H1 (cell line): ENCODE measurements around the gene NPC2. TPM values are rescaled to one million over a fixed set of nuclear protein-coding genes. Genes with fewer than 3 reads are reported as not detected.
A peak's percentile ranks its signal among the peaks of the same experiment; 100 is the strongest.

Experiments
- ASH2L ChIP-seq: fragments of 200-600, 300-600 bp; sonication (generic); IDR thresholded peaks from one replicate; pipeline ENCODE4 v1.7.1; 2017; ENCODE audit warnings: low read length
- CTCF ChIP-seq, 3 experiments: IDR thresholded peaks; 1 replicate in 2 of 3; 2 replicates in 1 of 3; pipeline versions ENCODE4 v1.5.1 to v1.6.1; 2011; ENCODE audit warnings: low read length in 3 of 3, mild to moderate bottlenecking in 3 of 3, inconsistent platforms in 2 of 3, low read depth in 1 of 3, moderate library complexity in 1 of 3; ENCODE audit not compliant: insufficient read depth in 1 of 3; ENCODE audit errors: control extremely low read depth in 1 of 3
- FOSL1 ChIP-seq: IDR thresholded peaks from 2 replicates; pipeline ENCODE4 v1.6.1; 2011; ENCODE audit warnings: mild to moderate bottlenecking, low read depth, low read length, moderate library complexity; ENCODE audit not compliant: insufficient read depth
- polyA plus RNA-seq, 7 experiments: library from polyadenylated mRNA; depleted of rRNA in 3 of 7; stranded (reverse) in 5 of 7; unstranded in 2 of 7; fragments of >200 nt in 5 of 7; fragments of 200-250 nt in 2 of 7; gene quantifications; 1 replicate in 5 of 7; 2 replicates in 1 of 7; 4 replicates in 1 of 7; pipeline versions ENCODE4 v1.2.1 to v1.2.3, GENCODE V29; 2011 to 2013; ENCODE audit warnings: missing spikeins in 2 of 7, mixed read lengths in 2 of 7
- total RNA-seq: library from RNA; stranded (reverse); fragmentation: NEBNext Ultra II Directional; extraction: Animal tissue kit (Norgen Biotek cat#: 25700); gene quantifications from 2 replicates; pipeline ENCODE4 v1.2.1, GENCODE V29; 2021

Gene NPC2
- total and polyA plus RNA-seq, 2 of the 8 experiments (the other 6 are each of a cell fraction or from before 2014, with no cell fraction given) = 178 to 258 TPM

- TF ChIP-seq CTCF (IDR thresholded peaks at IDR 0.05; ENCODE audit: control extremely low read depth in 1 of 3, insufficient read depth in 1 of 3, low read depth in 1 of 3, low read length in 3 of 3) = peak; percentile 22 to 60 (median 50)
- TF ChIP-seq FOSL1 = no peak
- peak; percentile 22 for TF ChIP-seq ASH2L
Measured at GRCh38 chr14:74531467-74531866, 38.4 kb upstream of the NPC2 start (continued).
